ENCODE data around the gene NAV2. TPM values are rescaled to one million over a fixed set of nuclear protein-coding genes. Genes with fewer than 3 reads are reported as not detected.

Gene NAV2
- total and polyA plus RNA-seq, 2 experiments from 2014 or later = 26.0 to 45.0 TPM

DNA sequence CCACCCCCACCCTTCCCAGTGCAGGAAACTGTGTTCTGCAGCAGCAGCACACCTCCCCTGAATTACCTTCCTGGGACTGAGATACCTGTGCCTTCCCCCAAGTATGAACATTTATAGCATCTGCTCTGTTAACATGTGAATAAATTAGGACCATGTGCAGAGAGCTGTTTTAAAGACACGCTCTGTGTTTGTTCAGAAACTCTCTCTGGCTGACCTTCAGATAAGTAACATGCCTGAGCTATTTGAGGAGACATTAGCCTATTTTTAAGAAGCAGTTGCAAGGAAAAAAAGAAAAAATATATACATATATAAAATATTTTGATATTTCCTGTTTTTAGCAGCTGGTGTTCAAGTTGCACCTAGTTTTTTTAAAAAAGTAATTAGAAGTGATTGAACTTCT, 5.4 kb downstream of the NAV2 start (continued):
- TF ChIP-seq, protein P1, sequence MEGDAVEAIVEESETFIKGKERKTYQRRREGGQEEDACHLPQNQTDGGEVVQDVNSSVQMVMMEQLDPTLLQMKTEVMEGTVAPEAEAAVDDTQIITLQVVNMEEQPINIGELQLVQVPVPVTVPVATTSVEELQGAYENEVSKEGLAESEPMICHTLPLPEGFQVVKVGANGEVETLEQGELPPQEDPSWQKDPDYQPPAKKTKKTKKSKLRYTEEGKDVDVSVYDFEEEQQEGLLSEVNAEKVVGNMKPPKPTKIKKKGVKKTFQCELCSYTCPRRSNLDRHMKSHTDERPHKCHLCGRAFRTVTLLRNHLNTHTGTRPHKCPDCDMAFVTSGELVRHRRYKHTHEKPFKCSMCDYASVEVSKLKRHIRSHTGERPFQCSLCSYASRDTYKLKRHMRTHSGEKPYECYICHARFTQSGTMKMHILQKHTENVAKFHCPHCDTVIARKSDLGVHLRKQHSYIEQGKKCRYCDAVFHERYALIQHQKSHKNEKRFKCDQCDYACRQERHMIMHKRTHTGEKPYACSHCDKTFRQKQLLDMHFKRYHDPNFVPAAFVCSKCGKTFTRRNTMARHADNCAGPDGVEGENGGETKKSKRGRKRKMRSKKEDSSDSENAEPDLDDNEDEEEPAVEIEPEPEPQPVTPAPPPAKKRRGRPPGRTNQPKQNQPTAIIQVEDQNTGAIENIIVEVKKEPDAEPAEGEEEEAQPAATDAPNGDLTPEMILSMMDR (conservative IDR thresholded peaks at IDR 0.05; ENCODE audit: low read depth in 2 of 2) = no peak
- TF ChIP-seq, protein P2, sequence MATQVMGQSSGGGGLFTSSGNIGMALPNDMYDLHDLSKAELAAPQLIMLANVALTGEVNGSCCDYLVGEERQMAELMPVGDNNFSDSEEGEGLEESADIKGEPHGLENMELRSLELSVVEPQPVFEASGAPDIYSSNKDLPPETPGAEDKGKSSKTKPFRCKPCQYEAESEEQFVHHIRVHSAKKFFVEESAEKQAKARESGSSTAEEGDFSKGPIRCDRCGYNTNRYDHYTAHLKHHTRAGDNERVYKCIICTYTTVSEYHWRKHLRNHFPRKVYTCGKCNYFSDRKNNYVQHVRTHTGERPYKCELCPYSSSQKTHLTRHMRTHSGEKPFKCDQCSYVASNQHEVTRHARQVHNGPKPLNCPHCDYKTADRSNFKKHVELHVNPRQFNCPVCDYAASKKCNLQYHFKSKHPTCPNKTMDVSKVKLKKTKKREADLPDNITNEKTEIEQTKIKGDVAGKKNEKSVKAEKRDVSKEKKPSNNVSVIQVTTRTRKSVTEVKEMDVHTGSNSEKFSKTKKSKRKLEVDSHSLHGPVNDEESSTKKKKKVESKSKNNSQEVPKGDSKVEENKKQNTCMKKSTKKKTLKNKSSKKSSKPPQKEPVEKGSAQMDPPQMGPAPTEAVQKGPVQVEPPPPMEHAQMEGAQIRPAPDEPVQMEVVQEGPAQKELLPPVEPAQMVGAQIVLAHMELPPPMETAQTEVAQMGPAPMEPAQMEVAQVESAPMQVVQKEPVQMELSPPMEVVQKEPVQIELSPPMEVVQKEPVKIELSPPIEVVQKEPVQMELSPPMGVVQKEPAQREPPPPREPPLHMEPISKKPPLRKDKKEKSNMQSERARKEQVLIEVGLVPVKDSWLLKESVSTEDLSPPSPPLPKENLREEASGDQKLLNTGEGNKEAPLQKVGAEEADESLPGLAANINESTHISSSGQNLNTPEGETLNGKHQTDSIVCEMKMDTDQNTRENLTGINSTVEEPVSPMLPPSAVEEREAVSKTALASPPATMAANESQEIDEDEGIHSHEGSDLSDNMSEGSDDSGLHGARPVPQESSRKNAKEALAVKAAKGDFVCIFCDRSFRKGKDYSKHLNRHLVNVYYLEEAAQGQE (IDR thresholded peaks at IDR 0.05; ENCODE audit: unreplicated experiment) = no peak
- TF ChIP-seq JUNB (IDR thresholded peaks at IDR 0.05; ENCODE audit: unreplicated experiment) (no peak), CREB1 (CRISPR knock-in tag; IDR thresholded peaks at IDR 0.05; ENCODE audit: low read depth) (no peak), ZNF114 (CRISPR knock-in tag; IDR thresholded peaks at IDR 0.05) (no peak), NANOG (IDR thresholded peaks at IDR 0.05; ENCODE audit: borderline replicate concordance) (no peak), EZH2 (IDR thresholded peaks at IDR 0.05; ENCODE audit: low read depth, unreplicated experiment) (no peak), EZH2phosphoT487 (IDR thresholded peaks at IDR 0.05; ENCODE audit: unreplicated experiment) (no peak), POLR2AphosphoS5 (IDR thresholded peaks at IDR 0.05; ENCODE audit: low read depth) (no peak)
- TF ChIP-seq, protein P3, sequence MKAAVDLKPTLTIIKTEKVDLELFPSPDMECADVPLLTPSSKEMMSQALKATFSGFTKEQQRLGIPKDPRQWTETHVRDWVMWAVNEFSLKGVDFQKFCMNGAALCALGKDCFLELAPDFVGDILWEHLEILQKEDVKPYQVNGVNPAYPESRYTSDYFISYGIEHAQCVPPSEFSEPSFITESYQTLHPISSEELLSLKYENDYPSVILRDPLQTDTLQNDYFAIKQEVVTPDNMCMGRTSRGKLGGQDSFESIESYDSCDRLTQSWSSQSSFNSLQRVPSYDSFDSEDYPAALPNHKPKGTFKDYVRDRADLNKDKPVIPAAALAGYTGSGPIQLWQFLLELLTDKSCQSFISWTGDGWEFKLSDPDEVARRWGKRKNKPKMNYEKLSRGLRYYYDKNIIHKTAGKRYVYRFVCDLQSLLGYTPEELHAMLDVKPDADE (IDR thresholded peaks at IDR 0.05) = no peak

DNA sequence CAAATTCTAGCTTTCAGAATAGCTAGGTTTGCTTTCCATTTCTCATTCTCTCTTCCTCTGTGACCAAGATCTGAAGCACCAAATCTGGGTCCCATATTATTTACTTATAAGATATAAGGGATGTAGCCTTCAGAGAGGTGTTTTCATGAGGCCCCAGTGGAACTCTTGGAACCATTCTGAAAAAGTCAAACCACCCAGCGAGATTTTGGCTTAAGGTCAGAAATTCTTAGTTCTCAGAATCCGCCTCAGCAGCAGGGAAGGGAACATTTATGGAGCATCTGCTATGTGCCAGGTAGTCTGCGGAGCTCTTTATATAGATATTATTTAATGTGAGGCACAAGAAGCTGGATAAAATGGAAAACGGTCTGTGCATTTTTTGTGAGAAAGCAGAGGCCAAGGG, 6.3 kb downstream of the NAV2 start:
- H4K20me1 ChIP-seq (replicated peaks; ENCODE audit: insufficient read depth) = no peaks in the 10 kb centered on the region
- H3K9me2 ChIP-seq (ENCODE audit: insufficient read depth) = no peaks in the 10 kb centered on the region
- H3K4me3 Mint-ChIP-seq = no peak overlapping the region
- no peak for ATAC-seq
- H3K4me3 ChIP-seq = no peak overlapping the region
- no peak for DNase-seq (ENCODE audit: low spot score)
- H3K27ac ChIP-seq (ENCODE audit: low read depth) = no peak overlapping the region
- no peak overlapping the region for H3K4me2 ChIP-seq
- peaks cover 9% of the 10 kb centered on the region for H3K4me1 Mint-ChIP-seq
- no peaks in the 10 kb centered on the region for H3K36me3 ChIP-seq (ENCODE audit: insufficient read depth)
- no peak overlapping the region for H2AFZ ChIP-seq
- no peak overlapping the region for H3K27ac Mint-ChIP-seq
- H3K4me1 ChIP-seq (ENCODE audit: insufficient read depth) = peaks cover 4% of the 10 kb centered on the region; the same call in 1 of the 2 replicates
- no peaks in the 10 kb centered on the region for H3K36me3 Mint-ChIP-seq (ENCODE audit: low read depth)
- no peaks in the 10 kb centered on the region for H3K79me2 ChIP-seq (replicated peaks; ENCODE audit: insufficient read depth)
- H3K27me3 ChIP-seq (ENCODE audit: insufficient read depth) = peaks cover 25% of the 10 kb centered on the region
- H3K27me3 Mint-ChIP-seq (ENCODE audit: insufficient read depth, low read depth, poor library complexity) = peaks cover 26% of the 10 kb centered on the region
- no peaks in the 10 kb centered on the region for H3F3A ChIP-seq (replicated peaks; ENCODE audit: low read depth)
- no peaks in the 10 kb centered on the region for H3K9me3 Mint-ChIP-seq
- TF ChIP-seq, protein P3 (IDR thresholded peaks at IDR 0.05) = no peak
- TF ChIP-seq ZNF331 (CRISPR knock-in tag; IDR thresholded peaks at IDR 0.05; ENCODE audit: low read depth) (no peak), CREB1 (CRISPR knock-in tag; IDR thresholded peaks at IDR 0.05; ENCODE audit: low read depth) (no peak), EZH2phosphoT487 (IDR thresholded peaks at IDR 0.05; ENCODE audit: unreplicated experiment) (no peak), ZNF114 (CRISPR knock-in tag; IDR thresholded peaks at IDR 0.05) (no peak), JUNB (IDR thresholded peaks at IDR 0.05; ENCODE audit: unreplicated experiment) (no peak), EZH2 (IDR thresholded peaks at IDR 0.05; ENCODE audit: low read depth, unreplicated experiment) (no peak), POLR2AphosphoS5 (IDR thresholded peaks at IDR 0.05; ENCODE audit: low read depth) (no peak)
- TF ChIP-seq, protein P2 (IDR thresholded peaks at IDR 0.05; ENCODE audit: unreplicated experiment) = no peak

All from GM23338 (cell line).